NCI-H748 (cell line): Measurements from ENCODE around the gene PHAF1.
A peak's percentile ranks its signal among the peaks of the same experiment; 100 is the strongest.

Source experiments
- DNase-seq: peaks from one replicate; lab custom pipeline; 2025; ENCODE audit not compliant: unreplicated experiment; lab: John Stamatoyannopoulos, UW

The PHAF1 gene

GRCh38 chr16:67177743-67178699 is 68.3 kb downstream of the PHAF1 start:
- peak; percentile 95 for DNase-seq

DNA sequence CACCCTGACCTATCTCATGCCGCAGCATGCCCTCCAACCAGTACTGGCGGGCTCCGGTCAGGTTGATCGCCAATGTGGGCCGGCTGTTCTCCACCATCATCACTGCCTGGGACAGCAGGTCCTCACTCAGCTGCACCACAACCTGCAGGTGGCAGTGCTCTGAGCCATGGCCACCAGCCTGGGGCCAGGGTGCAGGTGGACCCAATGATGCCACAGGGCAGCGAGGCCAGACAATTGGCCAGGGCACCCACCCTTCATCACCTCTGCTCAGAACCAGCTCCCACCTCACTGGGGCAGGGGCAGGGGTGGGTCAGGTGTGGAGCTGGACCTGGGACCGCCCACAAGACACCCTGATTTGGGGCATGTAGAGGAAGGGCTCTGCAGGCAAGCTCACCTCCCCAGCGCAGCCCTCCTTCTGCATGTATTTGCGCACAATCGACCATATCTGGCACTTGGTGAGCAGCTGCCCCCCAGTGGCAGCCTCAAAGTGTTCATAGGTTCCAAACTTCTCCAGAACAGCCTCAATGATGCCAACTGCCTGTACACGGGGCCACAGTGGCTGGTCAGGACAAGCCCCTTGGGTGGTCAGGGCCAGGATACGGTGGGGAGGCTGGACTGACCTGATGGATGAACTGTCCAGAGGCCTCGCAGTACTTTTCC is 69.8 kb downstream of the PHAF1 start:
- peak; percentile 3 for DNase-seq

DNA sequence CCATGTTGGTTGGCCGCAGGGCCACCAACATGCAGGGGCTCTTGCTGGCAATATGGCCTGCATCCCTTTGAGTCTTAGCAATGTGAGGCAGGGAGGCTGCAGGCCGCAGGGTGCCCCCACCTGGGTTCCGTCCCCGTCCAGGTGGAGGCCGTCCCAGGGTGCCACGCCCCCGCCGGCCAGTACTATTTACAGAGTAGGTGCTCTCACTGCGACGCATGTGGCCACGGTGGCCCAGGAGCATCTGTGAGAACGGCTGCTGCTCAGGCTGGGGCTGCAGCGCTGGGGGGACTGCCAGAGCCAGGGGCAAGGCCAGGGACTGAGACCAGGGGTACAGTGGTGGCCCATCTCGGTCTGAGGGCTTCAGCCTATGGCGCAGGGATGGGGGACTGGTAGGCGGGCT is 70.4 kb downstream of the PHAF1 start:
- DNase-seq = no peak

DNA sequence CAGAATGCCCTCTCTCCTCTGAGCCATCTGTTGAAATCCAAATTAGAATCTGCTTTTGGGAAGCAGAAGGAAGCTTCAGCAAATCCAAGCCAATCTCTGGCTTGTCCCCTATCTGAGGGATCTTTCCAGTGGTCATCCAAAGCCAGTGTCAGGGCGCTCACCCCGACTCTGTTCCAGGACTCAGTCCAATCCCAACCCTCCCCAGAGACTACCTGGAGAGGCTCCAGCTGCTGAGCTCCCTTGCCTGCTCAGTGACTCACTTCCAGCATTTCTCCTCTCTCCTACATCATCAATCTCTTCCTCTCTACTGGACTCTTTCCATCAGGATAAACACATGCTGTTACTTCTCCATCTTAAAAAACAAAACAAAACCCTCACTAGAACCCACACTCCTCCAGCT is 71.6 kb downstream of the PHAF1 start:
- DNase-seq = no peak

GRCh38 chr16:67182288-67182687 is 72.5 kb downstream of the PHAF1 start:
- DNase-seq = no peak

DNA sequence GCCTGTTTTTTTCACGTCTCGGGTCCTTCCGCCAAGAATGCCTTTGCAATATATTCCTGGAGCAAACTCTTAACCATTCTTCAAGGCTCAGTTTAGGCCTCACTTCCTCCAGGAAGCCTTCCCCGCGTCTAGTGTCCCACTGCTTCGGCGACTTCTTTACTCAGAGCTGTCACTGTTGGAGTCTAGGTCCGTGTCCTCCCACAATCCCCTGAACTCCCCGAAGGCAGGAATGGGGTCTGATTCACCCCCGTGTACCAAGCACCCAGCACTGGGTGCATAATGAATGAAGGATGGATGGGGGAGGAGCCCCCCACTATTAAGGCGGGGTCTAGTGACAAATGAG is 73.5 kb downstream of the PHAF1 start:
- DNase-seq = no peak

DNA sequence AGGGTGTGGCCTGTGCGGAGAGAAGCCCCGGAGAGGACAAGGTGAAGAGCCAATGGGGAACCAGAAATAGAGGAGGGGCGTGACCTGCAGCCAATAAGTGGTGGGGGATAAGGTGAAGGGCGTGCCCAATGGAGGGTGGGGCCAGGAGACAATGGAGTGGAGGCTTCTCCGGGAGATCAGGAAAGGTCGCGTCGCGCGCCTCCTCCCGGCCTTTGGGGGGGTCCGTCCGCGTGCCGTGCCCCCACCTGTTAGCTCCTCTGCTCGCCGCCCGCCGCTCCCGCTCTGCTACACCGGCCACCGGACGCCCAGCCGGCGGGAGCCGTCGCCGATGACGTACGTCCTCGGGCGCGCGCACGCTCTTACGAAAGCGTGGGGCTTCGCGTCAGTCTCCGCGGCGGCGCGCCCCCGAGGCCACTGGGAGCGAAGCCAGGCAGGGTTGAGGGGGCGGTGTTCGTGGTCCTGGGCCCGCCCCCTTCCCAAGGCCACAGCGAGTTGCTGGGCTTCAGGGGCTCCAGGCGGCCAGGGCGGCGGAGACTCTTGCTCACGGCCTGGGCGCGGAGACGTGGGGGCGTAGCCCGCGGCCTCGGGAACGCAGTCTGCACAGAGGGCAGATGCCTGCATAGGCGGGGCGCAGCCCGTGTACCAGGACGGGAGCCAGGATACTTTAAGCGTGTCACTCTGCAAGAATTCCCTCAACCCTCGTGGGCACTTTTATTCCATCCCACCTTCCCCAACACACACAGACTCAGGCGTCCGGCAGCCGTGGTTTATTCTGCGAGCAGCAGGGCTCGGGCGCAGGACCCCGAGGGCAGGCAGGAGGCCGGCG is 74.1 kb downstream of the PHAF1 start, which contains the start of gene MATCAP1:
TSS of gene MATCAP1 (minus strand) at position 337 of the 826 bp plus-strand sequence. CDS start 3,353 bp downstream, outside the sequence.
- DNase-seq = peak; percentile 96

DNA sequence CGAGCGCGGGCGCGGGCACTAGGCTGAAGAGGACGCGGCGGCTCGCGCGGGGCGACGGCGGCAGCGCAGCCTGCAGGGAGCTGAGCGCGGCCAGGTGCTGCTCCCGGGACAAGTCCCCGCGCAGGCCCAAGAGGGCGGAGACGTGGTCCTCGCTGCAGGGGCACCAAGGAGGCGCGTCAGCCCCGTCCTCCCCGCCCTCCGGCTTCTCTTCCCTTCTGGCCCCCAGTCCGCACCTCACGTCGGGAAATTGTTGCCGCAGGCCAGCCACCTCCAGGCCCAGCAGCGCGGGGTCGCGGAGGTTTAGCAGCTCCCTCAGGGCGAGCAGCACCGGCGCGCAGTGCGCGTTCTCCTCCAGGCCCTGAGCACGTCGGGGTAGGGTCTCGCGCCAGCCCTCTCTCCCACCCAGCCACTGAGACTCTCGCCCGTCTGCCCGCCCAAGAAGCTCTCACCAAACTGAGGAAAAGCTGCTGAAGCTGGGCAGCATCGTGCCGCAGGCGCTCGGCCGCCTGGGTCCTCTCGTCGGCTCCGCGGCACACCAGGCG is 74.8 kb downstream of the PHAF1 start:
- DNase-seq = peak; percentile 68

GRCh38 chr16:67184995-67185650 is 75.4 kb downstream of the PHAF1 start:
- peak; percentile 78 for DNase-seq

DNA sequence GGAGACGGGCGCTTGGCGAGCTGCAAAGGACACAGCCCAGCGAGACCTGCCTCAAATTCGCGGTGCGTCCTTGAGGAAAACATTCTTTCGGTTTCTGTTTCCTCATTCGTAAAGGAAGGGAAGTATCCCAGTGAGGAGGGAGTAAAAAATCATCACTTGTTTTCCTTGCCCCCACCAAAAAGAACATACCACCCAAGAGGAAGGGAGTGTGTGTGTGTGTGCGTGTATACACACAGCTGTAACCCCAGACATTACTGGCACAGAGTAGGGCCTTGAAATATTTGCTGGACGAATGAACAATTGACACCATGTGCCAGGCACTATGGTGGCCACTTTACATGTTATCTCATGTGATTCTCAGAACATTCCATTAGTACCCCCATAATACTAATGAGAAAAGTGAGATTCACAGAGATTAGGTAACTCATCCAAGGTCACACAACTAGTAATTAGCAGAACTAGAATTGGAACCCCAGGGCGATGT is 76.0 kb downstream of the PHAF1 start:
- DNase-seq = no peak

GRCh38 chr16:67186550-67186950 is 76.8 kb downstream of the PHAF1 start:
- no peak for DNase-seq

DNA sequence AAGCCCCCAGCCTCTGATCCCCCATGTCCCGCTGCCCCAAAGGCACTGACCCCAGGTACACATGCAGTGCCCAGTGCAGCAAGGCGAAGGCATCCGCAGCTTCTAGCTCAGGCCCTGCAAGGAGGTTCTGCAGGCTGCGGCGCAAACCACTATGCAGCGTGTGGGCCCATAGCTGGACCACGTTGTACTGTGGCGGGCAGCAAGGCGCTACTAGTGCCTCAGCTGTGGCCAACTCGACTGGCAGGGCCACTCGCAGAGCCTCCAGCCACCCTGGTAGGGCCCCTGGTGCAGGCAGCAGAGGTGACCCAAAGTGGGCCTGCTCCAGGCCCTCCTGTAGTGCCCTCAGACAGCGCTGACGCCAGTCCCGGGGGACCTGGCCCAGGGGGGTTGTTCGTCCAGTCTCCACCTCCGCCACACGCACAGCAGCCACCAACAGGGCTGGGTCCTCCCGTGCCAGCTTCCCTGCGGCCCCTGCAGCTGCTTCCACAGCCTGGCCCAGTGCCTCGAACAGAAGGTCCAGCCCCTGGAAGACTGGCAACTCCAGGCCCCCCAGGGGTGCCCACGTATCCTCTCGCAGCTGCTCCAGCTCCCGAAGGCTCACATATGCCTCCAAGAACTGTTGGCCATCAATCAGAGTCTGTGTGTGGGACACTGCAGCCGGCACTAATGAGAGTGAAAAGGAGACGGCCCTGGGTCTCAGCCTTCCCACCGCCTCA is 77.6 kb downstream of the PHAF1 start:
- no peak for DNase-seq

GRCh38 chr16:67188323-67188722 is 78.6 kb downstream of the PHAF1 start:
- DNase-seq = no peak

GRCh38 chr16:67188798-67189197 is 79.1 kb downstream of the PHAF1 start:
- no peak for DNase-seq

- no peak for DNase-seq
Measured at GRCh38 chr16:67190041-67190440, 80.3 kb downstream of the PHAF1 start, which contains the start of gene EXOC3L1. TSS of gene EXOC3L1 (minus strand) at chr16:67190136. CDS start at chr16:67189676, 460 bp downstream.

DNA sequence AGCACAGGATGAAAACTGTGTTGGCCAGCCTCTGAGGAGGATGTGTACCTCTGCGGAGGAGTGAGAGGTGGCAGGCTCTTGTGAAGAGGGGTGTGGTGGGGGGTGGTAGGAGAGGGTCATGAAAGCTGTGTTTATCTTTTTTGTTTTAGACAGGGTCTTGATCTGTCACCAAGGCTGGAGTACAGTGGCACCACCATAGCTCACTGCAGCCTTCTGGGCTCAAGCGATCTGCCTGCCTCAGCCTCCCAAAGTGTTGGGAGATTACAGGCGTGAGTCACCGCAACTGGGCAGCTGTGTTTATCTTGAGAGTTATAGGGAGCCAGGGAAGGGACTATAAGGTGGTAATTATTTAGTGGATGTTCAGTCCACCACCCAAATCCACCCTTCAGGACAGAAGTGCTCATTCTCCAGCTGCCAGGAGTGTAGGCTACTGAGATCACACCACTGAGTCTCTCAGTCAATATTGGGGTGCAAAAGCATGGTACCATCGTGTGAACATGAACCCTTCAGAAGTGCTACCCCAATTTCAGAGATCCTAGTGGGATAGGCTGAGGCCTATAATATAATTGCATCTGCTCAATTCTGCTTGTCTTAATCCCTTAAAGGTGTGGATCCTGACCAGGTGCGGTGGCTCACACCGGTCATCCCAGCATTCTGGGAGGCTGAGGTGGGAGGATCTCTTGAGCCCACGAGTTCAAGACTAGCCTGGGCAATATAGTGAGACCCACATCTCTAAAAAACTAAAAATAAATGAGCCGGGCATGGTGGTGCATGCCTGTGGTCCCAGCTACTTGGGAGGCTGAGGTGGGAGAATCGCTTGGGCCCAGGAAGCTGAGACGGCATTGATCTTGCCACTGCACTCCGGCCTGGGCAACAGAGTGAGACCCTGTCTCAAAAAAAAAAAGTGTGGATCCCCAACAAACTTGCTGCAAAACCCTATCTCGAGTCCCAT is 81.0 kb downstream of the PHAF1 start:
- no peak for DNase-seq

- no peak for DNase-seq
Measured at GRCh38 chr16:67191411-67191994, 81.8 kb downstream of the PHAF1 start.
